CD8-positive, alpha-beta memory T cell (primary cell): ENCODE measurements around the gene TMEM87B. TPM values are rescaled to one million over a fixed set of nuclear protein-coding genes. Genes with fewer than 3 reads are reported as not detected.

ENCODE experiments used
- CTCF ChIA-PET: fragments of 350-600 bp; sonication (Branson Sonifier 250); formaldehyde crosslinking; loops from one replicate; lab custom pipeline; 2021; ENCODE audit warnings: antibody characterized with exemption; lab: Charles Lee
- POLR2A ChIA-PET: fragments of 350-600 bp; sonication (Branson Sonifier 250); formaldehyde crosslinking; loops from one replicate; lab custom pipeline; 2021; ENCODE audit warnings: antibody characterized with exemption; lab: Charles Lee
- DNase-seq, 5 donors: peaks; one replicate each; pipeline versions ENCODE4 v3.0.0 to v3.0.0-alpha.2; 2020 to 2022; ENCODE audit warnings: mixed read lengths in 1 of 5
- H3K27ac ChIP-seq: one replicate; pipeline ENCODE4 v1.7.0; 2013; ENCODE audit warnings: low read depth, mild to moderate bottlenecking, low read length, moderate library complexity
- H3K27me3 ChIP-seq: 2 replicates; pipeline ENCODE4 v1.7.0; 2013; ENCODE audit warnings: low read length, mild to moderate bottlenecking; ENCODE audit not compliant: insufficient read depth, poor library complexity, severe bottlenecking
- H3K36me3 ChIP-seq: 2 replicates; pipeline ENCODE4 v1.7.0; 2013; ENCODE audit warnings: mild to moderate bottlenecking, low read length, moderate library complexity; ENCODE audit not compliant: insufficient read depth
- H3K4me1 ChIP-seq: 2 replicates; pipeline ENCODE4 v1.7.0; 2013; ENCODE audit warnings: mild to moderate bottlenecking, low read length, moderate library complexity; ENCODE audit not compliant: insufficient read depth
- H3K4me3 ChIP-seq: 2 replicates; pipeline ENCODE4 v1.7.0; 2013; ENCODE audit warnings: mild to moderate bottlenecking, low read length
- H3K9me3 ChIP-seq: 2 replicates; pipeline ENCODE4 v1.7.0; 2013; ENCODE audit warnings: mild to moderate bottlenecking, low read length
- H3K27ac Mint-ChIP-seq, 8 donors: one replicate each; pipeline ENCODE4 v1.8.0; 2020 to 2021; ENCODE audit warnings: mixed read lengths in 8 of 8, mild to moderate bottlenecking in 6 of 8, inconsistent platforms in 3 of 8, moderate library complexity in 3 of 8
- H3K27me3 Mint-ChIP-seq, 2 donors: one replicate each; pipeline ENCODE4 v1.8.0; 2020 to 2021; ENCODE audit warnings: mixed read lengths in 2 of 2, mild to moderate bottlenecking in 1 of 2, moderate library complexity in 1 of 2
- H3K36me3 Mint-ChIP-seq, 3 donors: one replicate each; pipeline ENCODE4 v1.8.0; 2020 to 2021; ENCODE audit warnings: mixed read lengths in 3 of 3, inconsistent platforms in 1 of 3, mild to moderate bottlenecking in 1 of 3
- H3K4me1 Mint-ChIP-seq, 3 donors: one replicate each; pipeline ENCODE4 v1.8.0; 2020 to 2021; ENCODE audit warnings: mixed read lengths in 3 of 3, inconsistent platforms in 1 of 3, mild to moderate bottlenecking in 1 of 3
- H3K4me3 Mint-ChIP-seq, 7 donors: one replicate each; pipeline ENCODE4 v1.8.0; 2020 to 2021; ENCODE audit warnings: mixed read lengths in 7 of 7, mild to moderate bottlenecking in 6 of 7, moderate library complexity in 4 of 7, inconsistent platforms in 2 of 7
- H3K9me3 Mint-ChIP-seq, 5 donors: one replicate each; pipeline ENCODE4 v1.8.0; 2020 to 2022; ENCODE audit warnings: mixed read lengths in 5 of 5, mild to moderate bottlenecking in 3 of 5, moderate library complexity in 2 of 5, inconsistent platforms in 1 of 5
- polyA plus RNA-seq: library from polyadenylated mRNA; unstranded; fragments of 300-500 nt; fragmentation: Illumina TruSeq; gene quantifications from one replicate; pipeline ENCODE4 v1.2.3, GENCODE V29; 2021
- total RNA-seq, 2 experiments: library from RNA; stranded (reverse); gene quantifications; one replicate each; pipeline ENCODE4 v1.2.3, GENCODE V29; 2021

TMEM87B gene
- total and polyA plus RNA-seq, 3 experiments from 2014 or later, result 12.9 to 17.3 (median 16.8) TPM

GRCh38 chr2:112018846-112019245 lies 36.2 kb upstream of the TMEM87B start:
- no peaks in the 10 kb centered on the region for H3K9me3 ChIP-seq
- CTCF ChIA-PET, result no interaction called here
- POLR2A ChIA-PET, result no interaction called here
- H3K27me3 ChIP-seq, result no peaks in the 10 kb centered on the region
- H3K36me3 ChIP-seq, result no peaks in the 10 kb centered on the region
- no peak overlapping the region for H3K4me3 ChIP-seq
- no peak for DNase-seq
- Mint-ChIP-seq H3K4me1 (no peaks in the 10 kb centered on the region), H3K27ac (no peak overlapping the region), H3K27me3 (peaks cover 6 to 46% of the 10 kb centered on the region in 2 donors), H3K4me3 (no peak overlapping the region), H3K36me3 (no peaks in the 10 kb centered on the region), H3K9me3 (peaks cover 0 to 3% (median 0%) of the 10 kb centered on the region in 5 donors)
- H3K4me1 ChIP-seq, result no peaks in the 10 kb centered on the region
- H3K27ac ChIP-seq, result no peak overlapping the region

GRCh38 chr2:112019569-112019982 lies 35.5 kb upstream of the TMEM87B start:
- H3K27me3 Mint-ChIP-seq, result peaks cover 6 to 46% of the 10 kb centered on the region in 2 donors
- no peak overlapping the region for H3K4me3 ChIP-seq
- H3K27ac ChIP-seq, result no peak overlapping the region
- no peaks in the 10 kb centered on the region for H3K4me1 ChIP-seq
- no peaks in the 10 kb centered on the region for H3K4me1 Mint-ChIP-seq
- peaks cover 0 to 3% (median 0%) of the 10 kb centered on the region in 5 donors for H3K9me3 Mint-ChIP-seq
- no peaks in the 10 kb centered on the region for H3K36me3 Mint-ChIP-seq
- POLR2A ChIA-PET, result no interaction called here
- no peaks in the 10 kb centered on the region for H3K9me3 ChIP-seq
- no peaks in the 10 kb centered on the region for H3K36me3 ChIP-seq
- H3K4me3 Mint-ChIP-seq, result no peak overlapping the region
- CTCF ChIA-PET, result no interaction called here
- H3K27ac Mint-ChIP-seq, result no peak overlapping the region
- no peak for DNase-seq
- H3K27me3 ChIP-seq, result no peaks in the 10 kb centered on the region

GRCh38 chr2:112020561-112020960 lies 34.5 kb upstream of the TMEM87B start:
- POLR2A ChIA-PET, result no interaction called here
- DNase-seq, result no peak
- Histone ChIP-seq H3K36me3 (no peaks in the 10 kb centered on the region), H3K27ac (no peak overlapping the region), H3K4me3 (no peak overlapping the region), H3K27me3 (no peaks in the 10 kb centered on the region), H3K9me3 (no peaks in the 10 kb centered on the region), H3K4me1 (no peaks in the 10 kb centered on the region)
- H3K9me3 Mint-ChIP-seq, result peaks cover 0 to 3% (median 0%) of the 10 kb centered on the region in 5 donors
- no peak overlapping the region for H3K27ac Mint-ChIP-seq
- no peaks in the 10 kb centered on the region for H3K4me1 Mint-ChIP-seq
- peaks cover 6 to 38% of the 10 kb centered on the region in 2 donors for H3K27me3 Mint-ChIP-seq
- CTCF ChIA-PET, result no interaction called here
- H3K4me3 Mint-ChIP-seq, result no peak overlapping the region
- no peaks in the 10 kb centered on the region for H3K36me3 Mint-ChIP-seq

GRCh38 chr2:112021290-112021689 lies 33.8 kb upstream of the TMEM87B start:
- CTCF ChIA-PET, result no interaction called here
- POLR2A ChIA-PET, result no interaction called here

GRCh38 chr2:112021781-112022231 lies 33.3 kb upstream of the TMEM87B start:
- H3K27me3 Mint-ChIP-seq, result peaks cover 4 to 27% of the 10 kb centered on the region in 2 donors
- no peaks in the 10 kb centered on the region for H3K36me3 ChIP-seq
- CTCF ChIA-PET, result no interaction called here
- H3K4me3 Mint-ChIP-seq, result no peak overlapping the region
- no peaks in the 10 kb centered on the region for H3K4me1 ChIP-seq
- no peaks in the 10 kb centered on the region for H3K27me3 ChIP-seq
- no peak overlapping the region for H3K4me3 ChIP-seq
- H3K4me1 Mint-ChIP-seq, result no peaks in the 10 kb centered on the region
- H3K9me3 Mint-ChIP-seq, result no peaks in the 10 kb centered on the region
- no peaks in the 10 kb centered on the region for H3K9me3 ChIP-seq
- no peak overlapping the region for H3K27ac ChIP-seq
- no peak for DNase-seq
- H3K27ac Mint-ChIP-seq, result no peak overlapping the region
- POLR2A ChIA-PET, result no interaction called here
- H3K36me3 Mint-ChIP-seq, result no peaks in the 10 kb centered on the region

More at GRCh38 chr2:112021290-112021689, 33.8 kb upstream of the TMEM87B start:
- H3K36me3 ChIP-seq, result no peaks in the 10 kb centered on the region
- DNase-seq, result no peak
- Mint-ChIP-seq H3K36me3 (no peaks in the 10 kb centered on the region), H3K27ac (peak overlapping the region in 2 of 8 donors; percentile 6 to 51), H3K27me3 (peaks cover 4 to 32% of the 10 kb centered on the region in 2 donors), H3K9me3 (peaks cover 0 to 3% (median 0%) of the 10 kb centered on the region in 5 donors), H3K4me3 (no peak overlapping the region), H3K4me1 (no peaks in the 10 kb centered on the region)
- no peaks in the 10 kb centered on the region for H3K9me3 ChIP-seq
- no peaks in the 10 kb centered on the region for H3K4me1 ChIP-seq
- H3K4me3 ChIP-seq, result no peak overlapping the region
- H3K27me3 ChIP-seq, result no peaks in the 10 kb centered on the region
- H3K27ac ChIP-seq, result no peak overlapping the region

GRCh38 chr2:112023707-112024106 lies 31.4 kb upstream of the TMEM87B start:
- H3K4me1 Mint-ChIP-seq, result no peaks in the 10 kb centered on the region
- Histone ChIP-seq H3K4me1 (no peaks in the 10 kb centered on the region), H3K27me3 (no peaks in the 10 kb centered on the region), H3K27ac (no peak overlapping the region), H3K36me3 (no peaks in the 10 kb centered on the region), H3K4me3 (no peak overlapping the region), H3K9me3 (no peaks in the 10 kb centered on the region)
- H3K9me3 Mint-ChIP-seq, result no peaks in the 10 kb centered on the region
- ChIA-PET CTCF (no interaction called here), POLR2A (no interaction called here)
- DNase-seq, result no peak
- no peak overlapping the region for H3K27ac Mint-ChIP-seq
- no peaks in the 10 kb centered on the region for H3K36me3 Mint-ChIP-seq
- H3K4me3 Mint-ChIP-seq, result no peak overlapping the region
- peaks cover 4 to 18% of the 10 kb centered on the region in 2 donors for H3K27me3 Mint-ChIP-seq

GRCh38 chr2:112024231-112024630 lies 30.8 kb upstream of the TMEM87B start:
- Mint-ChIP-seq H3K27me3 (peaks cover 4 to 16% of the 10 kb centered on the region in 2 donors), H3K27ac (no peak overlapping the region), H3K4me3 (no peak overlapping the region), H3K4me1 (no peaks in the 10 kb centered on the region), H3K9me3 (no peaks in the 10 kb centered on the region), H3K36me3 (no peaks in the 10 kb centered on the region)
- Histone ChIP-seq H3K27ac (no peak overlapping the region), H3K4me1 (no peaks in the 10 kb centered on the region), H3K27me3 (no peaks in the 10 kb centered on the region), H3K4me3 (no peak overlapping the region), H3K36me3 (no peaks in the 10 kb centered on the region), H3K9me3 (no peaks in the 10 kb centered on the region)
- no peak for DNase-seq
- CTCF ChIA-PET, result no interaction called here
- POLR2A ChIA-PET, result no interaction called here

- no peaks in the 10 kb centered on the region for H3K9me3 Mint-ChIP-seq
- POLR2A ChIA-PET, result no interaction called here
- H3K27me3 ChIP-seq, result no peaks in the 10 kb centered on the region
- no peak overlapping the region for H3K4me3 ChIP-seq
- peaks cover 4 to 18% of the 10 kb centered on the region in 2 donors for H3K27me3 Mint-ChIP-seq
- no peaks in the 10 kb centered on the region for H3K36me3 ChIP-seq
- no peaks in the 10 kb centered on the region for H3K4me1 ChIP-seq
- H3K4me3 Mint-ChIP-seq, result no peak overlapping the region
- no peak overlapping the region for H3K27ac ChIP-seq
- CTCF ChIA-PET, result no interaction called here
- DNase-seq, result no peak
- no peaks in the 10 kb centered on the region for H3K9me3 ChIP-seq
- H3K27ac Mint-ChIP-seq, result no peak overlapping the region
- no peaks in the 10 kb centered on the region for H3K36me3 Mint-ChIP-seq
- H3K4me1 Mint-ChIP-seq, result no peaks in the 10 kb centered on the region
These were observed 30.1 kb upstream of the TMEM87B start for GRCh38 chr2:112024896-112025491.
